Pericardium fibroblast (primary cell): ENCODE data around the gene RAB40AL. TPM values are rescaled to one million over a fixed set of nuclear protein-coding genes. Genes with fewer than 3 reads are reported as not detected.

Experiments used
- total RNA-seq: library from RNA; depleted of rRNA; stranded (reverse); fragments of >200 nt; gene quantifications from 2 replicates; pipeline ENCODE4 v1.2.3, GENCODE V29; 2015

RAB40AL gene, protein sequence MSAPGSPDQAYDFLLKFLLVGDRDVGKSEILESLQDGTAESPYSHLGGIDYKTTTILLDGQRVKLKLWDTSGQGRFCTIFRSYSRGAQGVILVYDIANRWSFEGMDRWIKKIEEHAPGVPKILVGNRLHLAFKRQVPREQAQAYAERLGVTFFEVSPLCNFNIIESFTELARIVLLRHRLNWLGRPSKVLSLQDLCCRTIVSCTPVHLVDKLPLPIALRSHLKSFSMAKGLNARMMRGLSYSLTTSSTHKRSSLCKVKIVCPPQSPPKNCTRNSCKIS
- 1.2 TPM in 1 of 2 replicates, not detected in the other for total RNA-seq

GRCh38 chrX:102936972-102937371, at the start of gene RAB40AL:
Gene RAB40AL, plus strand, starts transcription at chrX:102937272. Its CDS starts 47 bp downstream, at chrX:102937319.

Other genes with a start within 250 kb of the RAB40AL start
- 6.3 and 13.7 TPM in 2 replicates for gene GPRASP2, start 224.8 kb upstream of the RAB40AL start, total RNA-seq
- gene GPRASP3, start 216.5 kb upstream of the RAB40AL start, total RNA-seq: 0.82 and 6.1 TPM in 2 replicates
- gene BEX1, start 126.9 kb downstream of the RAB40AL start, total RNA-seq: 3.2 TPM in 1 of 2 replicates, not detected in the other
- not detected in 2 replicates for gene NXF3, start 155.9 kb downstream of the RAB40AL start, total RNA-seq